GM12878 (cell line): ENCODE measurements around the gene KRTAP17-1.

ENCODE experiments used
- EZH2 ChIP-seq: IDR thresholded peaks from 2 replicates; pipeline ENCODE4 v1.6.1; 2012; ENCODE audit warnings: low read depth, mild to moderate bottlenecking, control low read depth, inconsistent platforms, low read length, borderline replicate concordance; ENCODE audit not compliant: control insufficient read depth
- GABPA ChIP-seq: IDR thresholded peaks from 2 replicates; pipeline ENCODE4 v1.6.1; 2014; ENCODE audit warnings: antibody characterized with exemption, low read depth, mild to moderate bottlenecking, inconsistent platforms
- KAT2A ChIP-seq: conservative IDR thresholded peaks from 2 replicates; pipeline ENCODE4 v1.6.1; 2011; ENCODE audit warnings: low read depth, low read length; ENCODE audit not compliant: control insufficient read depth
- MYC ChIP-seq: IDR thresholded peaks from 2 replicates; pipeline ENCODE4 v1.6.1; 2011; ENCODE audit warnings: mild to moderate bottlenecking, low read length, moderate library complexity, inconsistent platforms; ENCODE audit not compliant: insufficient read depth, insufficient replicate concordance, insufficient read length, severe bottlenecking
- NFIC ChIP-seq: IDR thresholded peaks from 2 replicates; pipeline ENCODE4 v1.6.1; 2012; ENCODE audit warnings: low read depth, mild to moderate bottlenecking, inconsistent platforms, low read length, moderate library complexity
- NFYB ChIP-seq: IDR thresholded peaks from 2 replicates; pipeline ENCODE4 v1.6.1; 2011; ENCODE audit warnings: low read depth, mild to moderate bottlenecking, low read length, improper control_type of control experiment, moderate library complexity; ENCODE audit not compliant: insufficient read depth
- POLR2AphosphoS5 ChIP-seq: IDR thresholded peaks from 2 replicates; pipeline ENCODE4 v1.6.1; 2011; ENCODE audit warnings: mild to moderate bottlenecking, low read length, inconsistent platforms
- TBL1XR1 ChIP-seq: IDR thresholded peaks from 2 replicates; pipeline ENCODE4 v1.6.1; 2012; ENCODE audit warnings: low read depth, low read length, improper control_type of control experiment
- ZZZ3 ChIP-seq: IDR thresholded peaks from 2 replicates; pipeline ENCODE4 v1.6.1; 2011; ENCODE audit warnings: low read depth; ENCODE audit not compliant: control insufficient read depth, insufficient read length
- TF ChIP-seq, protein P1 (sequence below), 3 experiments: IDR thresholded peaks in 2 of 3; conservative IDR thresholded peaks in 1 of 3; 2 replicates each; pipeline ENCODE4 v1.5.1; 2011; ENCODE audit warnings: low read depth in 3 of 3, low read length in 3 of 3, mild to moderate bottlenecking in 3 of 3, control low read depth in 2 of 3, moderate library complexity in 2 of 3, inconsistent platforms in 1 of 3, mixed read lengths in 1 of 3; ENCODE audit not compliant: control insufficient read depth in 2 of 3, insufficient read depth in 1 of 3; ENCODE audit errors: extremely low read depth in 1 of 3
- TF ChIP-seq, protein P2 (sequence below): IDR thresholded peaks from 2 replicates; pipeline ENCODE4 v1.6.1; 2012; ENCODE audit warnings: mild to moderate bottlenecking, low read depth, low read length
- TF ChIP-seq, protein P3 (sequence below): fragments of 450-650 bp; IDR thresholded peaks from 2 replicates; pipeline ENCODE4 v1.6.1; 2018; ENCODE audit warnings: mild to moderate bottlenecking, low read depth, moderate library complexity; ENCODE audit not compliant: partially characterized antibody

DNA sequence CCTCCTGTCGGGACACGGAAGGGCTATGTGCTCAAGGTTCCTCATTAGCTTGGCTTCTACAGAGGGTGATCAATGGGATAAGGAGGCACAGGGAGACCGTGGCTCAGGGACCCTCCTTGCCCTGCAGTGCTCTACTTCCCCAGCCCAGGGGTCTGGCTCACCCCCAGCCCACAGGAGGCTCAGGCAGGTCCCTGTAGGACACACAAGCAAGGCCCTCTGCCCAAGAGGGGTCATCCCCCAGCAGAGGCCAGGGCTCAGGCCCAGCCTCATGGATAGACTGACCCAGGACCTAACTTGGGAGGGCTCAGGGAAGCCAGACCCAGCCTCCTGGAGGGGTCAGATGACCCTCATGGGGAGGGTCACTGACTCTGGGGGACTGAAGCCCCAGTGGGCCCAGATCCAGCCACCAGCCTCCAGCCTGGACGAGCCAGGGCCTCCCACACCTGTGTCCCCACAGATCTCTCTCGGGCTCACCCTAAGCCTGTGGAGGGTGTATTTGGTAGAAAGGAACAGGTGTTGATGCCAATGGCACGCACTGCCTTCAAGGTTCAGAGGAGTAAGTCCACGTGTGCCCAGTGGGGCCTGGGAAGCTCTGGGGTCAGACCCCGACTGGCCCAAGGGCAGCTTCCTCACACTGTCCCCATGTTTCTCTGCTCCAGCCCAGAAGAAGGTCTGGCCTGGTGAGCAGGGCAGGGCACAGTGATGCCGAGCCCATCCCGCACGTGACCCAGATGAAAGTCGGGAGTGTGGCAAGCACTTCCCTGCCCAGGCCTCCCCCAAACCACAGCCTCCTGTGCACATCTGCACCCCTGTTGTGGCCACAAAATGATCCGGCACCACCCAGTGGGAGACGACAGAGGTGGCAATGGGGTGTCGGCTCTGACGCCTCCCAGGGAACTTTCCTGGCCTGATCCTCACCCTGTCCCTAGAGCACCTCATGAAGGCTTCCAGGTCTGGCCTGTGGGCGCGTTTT lies 10.9 kb upstream of the KRTAP17-1 start:
- TF ChIP-seq, protein P1, sequence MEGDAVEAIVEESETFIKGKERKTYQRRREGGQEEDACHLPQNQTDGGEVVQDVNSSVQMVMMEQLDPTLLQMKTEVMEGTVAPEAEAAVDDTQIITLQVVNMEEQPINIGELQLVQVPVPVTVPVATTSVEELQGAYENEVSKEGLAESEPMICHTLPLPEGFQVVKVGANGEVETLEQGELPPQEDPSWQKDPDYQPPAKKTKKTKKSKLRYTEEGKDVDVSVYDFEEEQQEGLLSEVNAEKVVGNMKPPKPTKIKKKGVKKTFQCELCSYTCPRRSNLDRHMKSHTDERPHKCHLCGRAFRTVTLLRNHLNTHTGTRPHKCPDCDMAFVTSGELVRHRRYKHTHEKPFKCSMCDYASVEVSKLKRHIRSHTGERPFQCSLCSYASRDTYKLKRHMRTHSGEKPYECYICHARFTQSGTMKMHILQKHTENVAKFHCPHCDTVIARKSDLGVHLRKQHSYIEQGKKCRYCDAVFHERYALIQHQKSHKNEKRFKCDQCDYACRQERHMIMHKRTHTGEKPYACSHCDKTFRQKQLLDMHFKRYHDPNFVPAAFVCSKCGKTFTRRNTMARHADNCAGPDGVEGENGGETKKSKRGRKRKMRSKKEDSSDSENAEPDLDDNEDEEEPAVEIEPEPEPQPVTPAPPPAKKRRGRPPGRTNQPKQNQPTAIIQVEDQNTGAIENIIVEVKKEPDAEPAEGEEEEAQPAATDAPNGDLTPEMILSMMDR (IDR thresholded peaks at IDR 0.05 in 2 of 3, conservative IDR thresholded peaks at IDR 0.05 in 1 of 3; ENCODE audit: control insufficient read depth in 2 of 3, extremely low read depth in 1 of 3, insufficient read depth in 1 of 3, low read depth in 3 of 3, low read length in 3 of 3) = no peak
- TF ChIP-seq GABPA (no peak), ZZZ3 (no peak), POLR2AphosphoS5 (no peak), MYC (no peak), NFIC (no peak), TBL1XR1 (no peak), KAT2A (no peak), EZH2 (no peak), NFYB (no peak)
- TF ChIP-seq, protein P2, sequence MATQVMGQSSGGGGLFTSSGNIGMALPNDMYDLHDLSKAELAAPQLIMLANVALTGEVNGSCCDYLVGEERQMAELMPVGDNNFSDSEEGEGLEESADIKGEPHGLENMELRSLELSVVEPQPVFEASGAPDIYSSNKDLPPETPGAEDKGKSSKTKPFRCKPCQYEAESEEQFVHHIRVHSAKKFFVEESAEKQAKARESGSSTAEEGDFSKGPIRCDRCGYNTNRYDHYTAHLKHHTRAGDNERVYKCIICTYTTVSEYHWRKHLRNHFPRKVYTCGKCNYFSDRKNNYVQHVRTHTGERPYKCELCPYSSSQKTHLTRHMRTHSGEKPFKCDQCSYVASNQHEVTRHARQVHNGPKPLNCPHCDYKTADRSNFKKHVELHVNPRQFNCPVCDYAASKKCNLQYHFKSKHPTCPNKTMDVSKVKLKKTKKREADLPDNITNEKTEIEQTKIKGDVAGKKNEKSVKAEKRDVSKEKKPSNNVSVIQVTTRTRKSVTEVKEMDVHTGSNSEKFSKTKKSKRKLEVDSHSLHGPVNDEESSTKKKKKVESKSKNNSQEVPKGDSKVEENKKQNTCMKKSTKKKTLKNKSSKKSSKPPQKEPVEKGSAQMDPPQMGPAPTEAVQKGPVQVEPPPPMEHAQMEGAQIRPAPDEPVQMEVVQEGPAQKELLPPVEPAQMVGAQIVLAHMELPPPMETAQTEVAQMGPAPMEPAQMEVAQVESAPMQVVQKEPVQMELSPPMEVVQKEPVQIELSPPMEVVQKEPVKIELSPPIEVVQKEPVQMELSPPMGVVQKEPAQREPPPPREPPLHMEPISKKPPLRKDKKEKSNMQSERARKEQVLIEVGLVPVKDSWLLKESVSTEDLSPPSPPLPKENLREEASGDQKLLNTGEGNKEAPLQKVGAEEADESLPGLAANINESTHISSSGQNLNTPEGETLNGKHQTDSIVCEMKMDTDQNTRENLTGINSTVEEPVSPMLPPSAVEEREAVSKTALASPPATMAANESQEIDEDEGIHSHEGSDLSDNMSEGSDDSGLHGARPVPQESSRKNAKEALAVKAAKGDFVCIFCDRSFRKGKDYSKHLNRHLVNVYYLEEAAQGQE = no peak
- TF ChIP-seq, protein P3, sequence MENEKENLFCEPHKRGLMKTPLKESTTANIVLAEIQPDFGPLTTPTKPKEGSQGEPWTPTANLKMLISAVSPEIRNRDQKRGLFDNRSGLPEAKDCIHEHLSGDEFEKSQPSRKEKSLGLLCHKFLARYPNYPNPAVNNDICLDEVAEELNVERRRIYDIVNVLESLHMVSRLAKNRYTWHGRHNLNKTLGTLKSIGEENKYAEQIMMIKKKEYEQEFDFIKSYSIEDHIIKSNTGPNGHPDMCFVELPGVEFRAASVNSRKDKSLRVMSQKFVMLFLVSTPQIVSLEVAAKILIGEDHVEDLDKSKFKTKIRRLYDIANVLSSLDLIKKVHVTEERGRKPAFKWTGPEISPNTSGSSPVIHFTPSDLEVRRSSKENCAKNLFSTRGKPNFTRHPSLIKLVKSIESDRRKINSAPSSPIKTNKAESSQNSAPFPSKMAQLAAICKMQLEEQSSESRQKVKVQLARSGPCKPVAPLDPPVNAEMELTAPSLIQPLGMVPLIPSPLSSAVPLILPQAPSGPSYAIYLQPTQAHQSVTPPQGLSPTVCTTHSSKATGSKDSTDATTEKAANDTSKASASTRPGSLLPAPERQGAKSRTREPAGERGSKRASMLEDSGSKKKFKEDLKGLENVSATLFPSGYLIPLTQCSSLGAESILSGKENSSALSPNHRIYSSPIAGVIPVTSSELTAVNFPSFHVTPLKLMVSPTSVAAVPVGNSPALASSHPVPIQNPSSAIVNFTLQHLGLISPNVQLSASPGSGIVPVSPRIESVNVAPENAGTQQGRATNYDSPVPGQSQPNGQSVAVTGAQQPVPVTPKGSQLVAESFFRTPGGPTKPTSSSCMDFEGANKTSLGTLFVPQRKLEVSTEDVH = no peak
